Measurements from ENCODE around the gene ZNF512B.
"Not testable (repeated sequence)": the region's sequence is repeated elsewhere in the genome, so short reads cannot be mapped to it uniquely, and the experiment has no call there.

ZNF512B gene

GRCh38 chr20:63967330-63968135, 2.2 kb downstream of the ZNF512B start:
- intact Hi-C loops (cut with DNase I), result no loop called here
- peak in 8 of 42 donors; percentile 4 to 15 (median 12) for DNase-seq

- peak in 3 of 42 donors; percentile 4 to 8 (median 4) for DNase-seq
- intact Hi-C loops (cut with DNase I), result no loop called here
These were observed 2.8 kb downstream of the ZNF512B start for GRCh38 chr20:63966944-63967322.

DNA sequence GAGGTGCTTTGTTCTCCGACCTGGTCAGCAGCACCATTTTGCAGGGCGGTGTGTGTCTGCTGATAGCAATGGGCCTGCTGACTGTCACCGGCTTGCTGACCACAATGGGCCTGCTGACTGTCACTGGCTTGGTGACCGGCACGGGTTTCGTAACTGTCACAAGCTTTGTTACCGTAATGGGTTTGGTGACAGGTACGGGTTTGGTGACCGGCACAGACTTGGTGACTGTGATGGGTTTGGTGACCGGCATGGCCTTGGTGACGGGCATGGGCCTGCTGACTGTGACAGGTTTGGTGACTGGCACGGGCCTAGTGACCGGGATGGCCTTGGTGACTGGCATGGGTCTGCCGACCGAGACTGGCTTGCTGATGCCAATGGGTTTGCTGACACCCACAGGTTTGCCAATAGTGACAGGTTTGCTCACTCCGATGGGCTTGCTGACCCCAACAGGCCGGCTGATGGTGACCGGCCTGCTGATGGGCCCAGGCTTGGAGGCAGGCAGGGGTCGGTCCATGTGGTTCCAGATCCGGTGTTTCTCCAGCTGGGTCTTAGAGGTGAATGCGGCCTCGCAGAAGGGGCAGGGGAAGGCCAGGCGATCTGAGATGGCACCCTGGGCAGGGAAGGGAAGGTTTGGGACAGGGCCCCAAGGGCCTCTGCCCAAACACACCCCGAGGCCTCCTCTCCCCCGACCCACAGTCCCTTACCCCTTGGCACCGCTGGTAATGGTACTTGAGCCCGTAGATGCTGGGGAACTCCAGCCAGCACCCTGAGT, 3.4 kb downstream of the ZNF512B start:
- intact Hi-C loops (cut with DNase I), result no loop called here
- DNase-seq, result peak in 4 of 42 donors; percentile 0 to 12 (median 4)

DNA sequence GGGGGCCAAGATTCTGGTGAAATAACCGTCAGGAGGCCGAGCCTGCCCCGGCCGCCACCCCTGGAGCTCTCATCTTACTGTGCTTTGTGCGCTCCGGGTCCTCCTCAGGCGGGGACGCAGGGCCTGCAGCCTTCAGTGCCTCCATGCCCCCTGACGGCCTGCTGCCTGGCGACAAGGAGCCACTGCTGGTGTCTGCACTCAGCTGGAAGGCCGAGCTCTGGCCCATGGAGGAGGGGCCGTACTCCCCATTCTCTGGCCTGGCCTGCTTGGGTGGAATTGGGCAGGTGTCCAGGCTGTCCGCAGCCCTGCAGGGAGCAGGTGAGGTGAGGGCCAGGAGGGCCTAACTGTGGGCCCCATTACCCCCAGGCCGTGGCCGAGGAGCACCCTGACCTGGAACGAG, 5.3 kb downstream of the ZNF512B start:
- no peak for DNase-seq
- intact Hi-C loops (cut with DNase I), result no loop called here

DNA sequence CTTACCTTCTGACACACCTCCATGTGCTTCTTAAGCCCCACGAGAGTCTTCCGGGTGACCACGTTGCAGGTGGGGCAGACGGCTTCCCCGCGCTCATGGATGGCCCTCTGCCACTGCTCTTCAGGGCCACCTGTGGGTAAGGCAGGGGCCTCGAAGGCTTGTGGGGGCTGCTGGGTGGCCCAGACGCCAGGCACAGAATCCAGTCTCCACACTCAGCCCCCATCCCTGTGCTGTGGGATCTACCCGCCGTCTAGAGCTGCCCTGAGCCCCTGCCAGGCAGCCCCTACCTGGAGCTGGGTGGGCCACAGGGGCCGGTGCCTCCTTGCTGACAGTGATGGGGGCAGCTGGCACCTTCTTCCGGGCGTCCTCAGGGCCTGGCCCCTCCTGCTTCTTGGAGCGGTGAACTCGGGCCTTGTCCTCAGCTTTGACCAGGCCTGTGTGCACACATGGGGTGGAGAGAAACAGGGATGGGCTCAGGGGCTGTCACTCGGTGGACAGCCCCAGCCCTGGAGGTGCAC, 5.9 kb downstream of the ZNF512B start:
- DNase-seq, result no peak
- intact Hi-C loops (cut with DNase I), result no loop called here

GRCh38 chr20:63963348-63963741, 6.4 kb downstream of the ZNF512B start:
- no peak for DNase-seq
- intact Hi-C loops (cut with DNase I), result no loop called here

DNA sequence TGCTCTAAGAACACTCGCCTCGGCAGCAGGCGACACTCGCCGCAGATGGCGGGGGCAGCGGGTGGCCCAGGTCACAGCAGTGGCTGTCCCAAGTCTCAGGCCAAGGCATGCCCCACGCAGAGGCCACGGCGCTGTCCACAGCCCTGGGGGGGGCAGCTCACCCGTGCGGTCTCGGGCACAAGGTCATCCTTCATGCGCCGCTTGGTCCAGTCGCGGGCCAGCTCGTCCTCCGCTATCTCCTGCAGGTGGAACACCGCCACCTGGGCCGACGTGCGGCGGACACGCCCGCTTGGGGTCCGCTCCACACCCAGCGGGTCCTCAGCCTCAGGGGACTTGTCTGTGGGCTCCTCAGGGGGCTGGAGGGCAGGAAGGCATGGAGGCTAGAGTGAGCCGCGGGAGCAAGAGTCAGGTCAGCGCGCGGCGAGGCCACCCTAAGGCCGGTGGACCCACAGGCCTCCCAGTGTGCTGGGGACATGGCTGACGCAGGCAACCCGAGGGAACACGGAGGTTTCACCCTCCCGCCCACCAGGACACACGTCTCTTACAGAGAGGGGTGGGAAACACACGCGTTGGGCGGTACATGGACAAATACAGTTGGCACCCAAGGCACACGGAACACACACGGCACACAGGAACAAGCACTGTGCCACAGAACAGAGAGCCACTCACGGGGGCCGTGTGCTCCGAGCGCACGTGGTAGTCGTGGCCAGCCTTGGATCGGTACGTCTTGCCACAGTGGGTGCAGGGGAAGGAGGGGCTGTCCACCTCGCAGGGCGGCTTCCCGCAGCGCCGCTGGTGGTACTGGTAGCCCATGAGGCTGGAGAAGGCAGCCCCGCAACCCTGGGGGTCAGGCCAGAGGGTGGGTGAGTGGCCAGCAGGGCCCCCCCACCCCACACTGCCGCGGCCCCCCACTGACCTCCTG, 7.0 kb downstream of the ZNF512B start:
- intact Hi-C loops (cut with DNase I), result no loop called here
- DNase-seq, result peak in 1 of 42 donors; percentile 1

DNA sequence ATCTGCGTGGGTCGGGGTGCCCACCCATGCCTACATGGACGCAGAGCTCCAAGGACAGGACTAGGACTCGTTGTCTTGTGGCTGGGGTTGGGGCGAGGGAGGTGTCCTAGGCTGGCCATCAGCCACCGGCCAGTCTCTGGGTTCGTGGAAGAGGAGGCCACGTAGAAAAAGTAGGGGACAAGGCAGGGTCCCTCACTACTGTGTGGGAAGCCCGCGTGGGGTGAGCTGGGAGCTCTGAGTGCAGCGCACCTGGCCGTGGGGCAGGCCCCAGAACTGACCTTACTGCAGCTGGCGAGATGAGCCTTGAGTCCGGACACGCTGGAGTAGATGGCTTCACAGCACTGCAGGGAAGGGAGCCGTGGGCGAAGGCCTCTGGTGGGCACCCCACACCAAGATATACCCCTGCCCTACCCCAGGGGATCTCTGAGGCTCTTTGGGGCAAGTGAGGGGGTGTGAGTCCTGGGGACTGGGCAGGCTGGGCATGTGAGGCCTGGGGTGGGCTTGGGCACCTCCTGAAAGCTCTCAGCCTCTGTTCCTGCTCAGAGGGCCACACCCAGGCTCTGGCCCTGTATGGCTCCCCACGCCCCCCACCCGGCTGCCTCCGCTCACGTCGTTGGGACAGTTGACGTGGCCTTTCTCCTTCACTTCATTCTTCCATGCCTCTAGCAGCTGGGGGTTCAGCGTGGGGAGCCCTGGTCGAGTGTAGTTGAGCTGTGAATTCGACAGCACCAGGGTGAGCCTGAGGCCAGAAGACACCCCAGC, 7.9 kb downstream of the ZNF512B start:
- intact Hi-C loops (cut with DNase I), result no loop called here
- peak in 1 of 42 donors; percentile 1 for DNase-seq

- intact Hi-C loops (cut with DNase I); DNase-seq: not testable (repeated sequence)
These were observed 8.8 kb downstream of the ZNF512B start for GRCh38 chr20:63960654-63961621.

- no peak for DNase-seq
- intact Hi-C loops (cut with DNase I), result loop anchor here (5.0 kb wide), 1 partner anchor 103 kb away; the partner anchor contains the start of gene TCEA2
These were observed 10.0 kb downstream of the ZNF512B start for GRCh38 chr20:63959699-63960075.

DNA sequence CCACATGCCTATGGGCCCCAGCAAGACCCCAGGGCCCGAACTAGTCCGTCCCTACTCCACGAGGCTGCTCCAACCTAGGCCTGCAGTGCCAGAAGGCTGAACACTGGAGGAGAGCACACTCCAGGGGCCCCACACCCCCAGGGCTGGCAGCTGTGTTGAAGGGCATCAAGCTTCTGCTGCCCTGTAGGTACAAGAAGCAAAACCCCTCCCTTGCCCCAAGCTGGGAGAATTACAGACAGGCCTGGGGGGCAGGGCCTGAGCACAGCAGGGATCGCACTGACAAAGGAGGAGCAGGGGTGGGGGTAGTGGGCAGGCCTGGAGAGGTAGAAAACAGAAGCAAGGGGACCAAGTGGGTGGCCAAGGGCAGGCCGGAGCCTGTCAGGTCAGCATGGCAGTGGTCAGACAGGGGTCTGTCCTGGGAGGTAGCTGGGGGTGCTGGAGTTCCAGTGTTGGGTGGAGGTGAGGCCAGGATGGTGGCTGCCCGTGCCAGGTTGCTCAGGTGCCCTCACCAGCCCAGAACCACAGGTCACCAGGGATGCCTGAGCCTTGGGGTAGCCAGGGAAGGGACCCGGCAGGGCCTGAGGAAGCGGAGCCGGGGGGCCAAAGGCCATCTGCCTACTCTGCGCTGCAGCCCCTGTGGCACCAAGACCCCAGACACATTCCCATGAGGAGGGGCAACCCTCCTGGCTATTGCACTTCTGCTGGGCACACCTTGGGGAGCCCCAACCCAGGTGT, 10.6 kb downstream of the ZNF512B start:
- intact Hi-C loops (cut with DNase I), result loop anchor here (5.0 kb wide), 1 partner anchor 103 kb away; the partner anchor contains the start of gene TCEA2
- DNase-seq, result no peak

GRCh38 chr20:63958471-63958870, 11.3 kb downstream of the ZNF512B start:
- DNase-seq, result no peak
- intact Hi-C loops (cut with DNase I), result loop anchor here (5.0 kb wide), 1 partner anchor 104 kb away; the partner anchor contains the start of gene TCEA2

DNA sequence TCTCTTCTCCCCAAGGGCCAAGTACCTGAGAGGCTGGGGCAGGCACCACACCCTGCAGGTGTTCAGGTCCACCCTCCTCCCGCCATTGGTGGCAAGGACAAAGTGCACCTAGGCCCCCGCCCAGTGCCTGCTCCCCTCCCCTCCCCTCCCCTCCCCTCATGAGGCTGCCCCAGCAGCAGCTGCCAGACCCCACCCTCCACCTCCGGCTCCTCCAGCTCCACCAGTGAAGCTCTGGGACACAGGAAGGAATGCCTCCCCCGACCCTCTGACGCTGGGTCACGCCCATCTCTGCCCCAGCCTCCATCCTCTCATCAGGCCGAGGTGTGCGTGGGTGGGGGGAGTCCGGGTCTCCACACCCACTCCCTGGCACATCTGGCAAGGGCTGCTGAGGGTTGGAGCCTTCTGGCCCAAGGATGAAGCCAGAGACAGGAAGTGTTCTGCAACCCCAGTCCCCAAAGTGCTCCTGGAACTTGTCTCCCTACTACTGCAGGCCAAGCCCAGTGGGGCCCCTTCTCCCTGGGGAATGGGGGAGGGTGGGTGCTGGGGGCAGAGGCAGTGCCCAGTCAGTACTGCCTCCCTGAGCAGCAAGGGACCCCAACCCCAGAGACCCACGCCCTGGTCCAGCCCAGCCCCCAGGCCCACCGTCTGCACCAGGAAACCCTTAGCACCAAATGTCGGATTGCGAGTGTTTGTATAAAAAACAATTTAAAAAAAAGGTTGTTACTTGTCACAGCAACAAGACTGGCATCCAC, 11.9 kb downstream of the ZNF512B start:
- intact Hi-C loops (cut with DNase I), result loop anchor here (5.0 kb wide), 1 partner anchor 104 kb away; the partner anchor contains the start of gene TCEA2
- peak in 10 of 42 donors; percentile 28 to 84 (median 60) for DNase-seq

DNA sequence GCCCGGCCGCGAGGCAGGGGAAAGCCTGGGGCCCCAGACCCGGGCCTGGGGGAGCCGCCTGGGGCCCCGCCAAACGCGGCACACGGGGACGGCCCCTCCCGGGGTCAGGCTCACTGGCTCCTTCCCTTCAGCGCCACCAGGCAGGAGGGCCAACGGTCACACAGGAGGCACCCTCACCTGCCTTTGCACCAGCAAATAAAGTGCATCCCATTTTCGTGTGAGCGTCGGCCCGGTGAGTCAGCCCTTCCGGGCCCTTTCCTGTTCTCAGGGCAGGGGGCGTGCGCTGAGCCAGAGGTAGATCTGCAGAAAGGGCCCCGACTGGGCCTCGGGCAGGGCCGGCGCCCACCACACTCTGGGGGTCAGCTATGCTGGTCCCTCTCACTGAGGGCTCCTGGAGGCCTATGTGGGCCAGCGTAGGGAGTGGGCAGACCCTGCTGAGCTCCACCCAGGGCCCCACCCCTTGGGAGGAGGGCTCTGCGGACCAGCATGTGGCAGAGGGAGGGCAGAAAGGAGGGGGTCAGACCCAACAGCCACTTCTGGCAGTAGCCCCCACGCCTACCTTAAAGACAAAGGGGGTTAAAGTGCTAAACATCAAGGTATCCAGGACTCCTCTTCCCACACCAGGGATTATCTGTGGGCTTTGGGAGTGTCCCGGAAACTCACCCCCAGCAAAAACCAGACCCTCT, 12.6 kb downstream of the ZNF512B start:
- peak in 37 of 42 donors; percentile 36 to 81 (median 63) for DNase-seq
- intact Hi-C loops (cut with DNase I), result loop anchor here (5.0 kb wide), 1 partner anchor 105 kb away; the partner anchor contains the start of gene TCEA2

GRCh38 chr20:63956664-63957003, 13.1 kb downstream of the ZNF512B start:
- DNase-seq, result no peak
- intact Hi-C loops (cut with DNase I), result loop anchor here (5.0 kb wide), 1 partner anchor 106 kb away; the partner anchor contains the start of gene TCEA2
